Transverse colon (tissue), 4 donors: ENCODE measurements around the gene IQCK. TPM values are rescaled to one million over a fixed set of nuclear protein-coding genes. Genes with fewer than 3 reads are reported as not detected.

Experiments
- DNase-seq: peaks from one replicate; pipeline ENCODE4 v3.0.0-alpha.2; 2019
- H3K27ac ChIP-seq, 4 donors: fragments of 200-600 bp; sonication (generic); 2 replicates each; pipeline ENCODE4 v1.5.1; 2016 to 2018; ENCODE audit warnings: inconsistent platforms in 4 of 4
- H3K27me3 ChIP-seq: fragments of 200-600 bp; sonication (generic); 2 replicates; pipeline ENCODE4 v1.5.1; 2017; ENCODE audit warnings: inconsistent platforms
- H3K36me3 ChIP-seq, 4 donors: fragments of 200-600 bp; sonication (generic); 2 replicates each; pipeline ENCODE4 v1.5.1; 2017 to 2019; ENCODE audit warnings: inconsistent platforms in 4 of 4
- H3K4me1 ChIP-seq, 4 donors: fragments of 200-600 bp; sonication (generic); 2 replicates each; pipeline ENCODE4 v1.5.1; 2017 to 2020; ENCODE audit warnings: inconsistent platforms in 4 of 4
- H3K4me3 ChIP-seq, 4 donors: fragments of 200-600 bp; sonication (generic); 1 replicate in 1 of 4; 2 replicates in 3 of 4; pipeline versions ENCODE4 v1.5.1 to v1.6.1; 2017 to 2019; ENCODE audit warnings: inconsistent platforms in 4 of 4
- H3K9me3 ChIP-seq, 2 donors: fragments of 200-600 bp; sonication (generic); 2 replicates each; pipeline ENCODE4 v1.5.1; 2017 to 2019; ENCODE audit warnings: inconsistent platforms in 2 of 2
- CTCF ChIP-seq, 5 experiments: fragments of 200-600 bp in 3 of 5; fragments of 450-650 bp in 2 of 5; sonication (generic) in 3 of 5; IDR thresholded peaks; 1 replicate in 2 of 5; 2 replicates in 3 of 5; pipeline ENCODE4 v1.5.1; 2016 to 2017; ENCODE audit warnings: antibody characterized with exemption in 5 of 5, inconsistent platforms in 3 of 5, mild to moderate bottlenecking in 2 of 5, moderate library complexity in 1 of 5
- EP300 ChIP-seq: sonication (generic); formaldehyde crosslinking; IDR thresholded peaks from one replicate; pipeline ENCODE4 v1.6.1; 2017; ENCODE audit warnings: antibody characterized with exemption, low read depth
- POLR2A ChIP-seq: fragments of 450-650 bp; IDR thresholded peaks from one replicate; pipeline ENCODE4 v1.6.1; 2016; ENCODE audit warnings: antibody characterized with exemption, mild to moderate bottlenecking, moderate library complexity
- POLR2AphosphoS5 ChIP-seq, 3 donors: sonication (generic); formaldehyde crosslinking; IDR thresholded peaks; one replicate each; pipeline ENCODE4 v1.6.1; 2016; ENCODE audit warnings: antibody characterized with exemption in 3 of 3
- WGBS, 2 donors: methylation state at CpG; one replicate each; pipeline ENCODE4 v1.1.5; 2018; ENCODE audit warnings: low coverage in 1 of 2; 5-methylcytosine and 5-hydroxymethylcytosine counted together
- in situ Hi-C, 4 donors: fragments of 200-750 bp; cut with MboI; loops; one replicate each; pipeline versions ENCODE4 v1.15.0 to v1.15.1; 2017; ENCODE audit warnings: low sequenced_read_pairs in 3 of 4, low pct_ligation_motif_present in 1 of 4, low pct_unique_long_range_greater_than_20kb in 1 of 4
- intact Hi-C: fragments of 100-400 bp; cut with DNase I; formaldehyde crosslinking; loops from one replicate; pipeline ENCODE4 v1.15.1; 2023; ENCODE audit warnings: low total_unique reads
- total RNA-seq, 4 donors: library from RNA; depleted of rRNA; stranded (reverse); fragments of >200 nt; gene quantifications; one replicate each; pipeline ENCODE4 v1.1.0, GENCODE V29; 2016

IQCK gene
- total RNA-seq, 4 donors from 2014 or later = 8.3 to 18.2 (median 12.7) TPM

GRCh38 chr16:19683453-19684236 lies 34.4 kb upstream of the IQCK start:
- 95 to 98% methylated on average over 3 to 6 of the region's 6 CpGs for WGBS, 2 donors
- no peak for DNase-seq
- Histone ChIP-seq H3K4me3 (no peak overlapping the region), H3K36me3 (peaks cover 0 to 39% (median 15%) of the 10 kb centered on the region in 4 donors), H3K27ac (no peak overlapping the region), H3K9me3 (no peaks in the 10 kb centered on the region), H3K4me1 (no peaks in the 10 kb centered on the region), H3K27me3 (no peaks in the 10 kb centered on the region)
- no peak for TF ChIP-seq POLR2AphosphoS5 (IDR thresholded peaks at IDR 0.05)
- TF ChIP-seq EP300 = no peak
- no peak for TF ChIP-seq POLR2A
- in situ Hi-C loops (loop anchor here in 1 of 4 donors (25.0 kb wide), 1 partner anchor 96 kb away; no protein-coding TSS in a partner anchor), intact Hi-C loops (no loop called here)

- intact Hi-C loops = no loop called here
Observed at GRCh38 chr16:19685176-19685575, 32.9 kb upstream of the IQCK start.

GRCh38 chr16:19687279-19687678 lies 30.8 kb upstream of the IQCK start:
- no peak overlapping the region for H3K4me3 ChIP-seq
- WGBS, 2 donors = 60 to 86% methylated on average over 1 to 7 of the region's 7 CpGs
- H3K36me3 ChIP-seq = peaks cover 0 to 48% (median 15%) of the 10 kb centered on the region in 4 donors
- intact Hi-C loops (no loop called here), in situ Hi-C loops (loop anchor here in 1 of 4 donors (25.0 kb wide), 1 partner anchor 100 kb away; no protein-coding TSS in a partner anchor)
- H3K27ac ChIP-seq = no peak overlapping the region
- no peaks in the 10 kb centered on the region for H3K9me3 ChIP-seq
- TF ChIP-seq EP300 (no peak), POLR2A (no peak), POLR2AphosphoS5 (IDR thresholded peaks at IDR 0.05) (no peak), CTCF (IDR thresholded peaks at IDR 0.05) (no peak)
- DNase-seq = no peak
- H3K27me3 ChIP-seq = no peaks in the 10 kb centered on the region
- no peaks in the 10 kb centered on the region for H3K4me1 ChIP-seq

More at GRCh38 chr16:19685176-19685575, 32.9 kb upstream of the IQCK start:
- Histone ChIP-seq H3K9me3 (no peaks in the 10 kb centered on the region), H3K4me3 (no peak overlapping the region), H3K27me3 (no peaks in the 10 kb centered on the region), H3K36me3 (peaks cover 0 to 39% (median 15%) of the 10 kb centered on the region in 4 donors), H3K27ac (no peak overlapping the region), H3K4me1 (no peaks in the 10 kb centered on the region)
- TF ChIP-seq CTCF (IDR thresholded peaks at IDR 0.05) (no peak), EP300 (no peak), POLR2A (no peak), POLR2AphosphoS5 (IDR thresholded peaks at IDR 0.05) (no peak)
- no peak for DNase-seq
- in situ Hi-C loops = loop anchor here in 1 of 4 donors (25.0 kb wide), 1 partner anchor 98 kb away; no protein-coding TSS in a partner anchor
- 97 to 100% methylated on average over 2 to 4 of the region's 4 CpGs for WGBS, 2 donors

- in situ Hi-C loops = loop anchor here in 1 of 4 donors (25.0 kb wide), 1 partner anchor 101 kb away; no protein-coding TSS in a partner anchor
- H3K36me3 ChIP-seq = peaks cover 0 to 36% (median 10%) of the 10 kb centered on the region in 4 donors
- H3K27me3 ChIP-seq = no peaks in the 10 kb centered on the region
- no peaks in the 10 kb centered on the region for H3K9me3 ChIP-seq
- intact Hi-C loops = no loop called here
- no peak overlapping the region for H3K27ac ChIP-seq
- WGBS, 2 donors = 88 to 89% methylated on average over 16 to 18 of the region's 18 CpGs
- no peaks in the 10 kb centered on the region for H3K4me1 ChIP-seq
- TF ChIP-seq POLR2A = no peak
- no peak for TF ChIP-seq CTCF (IDR thresholded peaks at IDR 0.05)
- no peak for TF ChIP-seq EP300
- no peak for TF ChIP-seq POLR2AphosphoS5 (IDR thresholded peaks at IDR 0.05)
- no peak for DNase-seq
- no peak overlapping the region for H3K4me3 ChIP-seq
Observed at GRCh38 chr16:19688396-19689024, 29.6 kb upstream of the IQCK start.
